IMR-90 (cell line): ENCODE results near the gene HEXA. TPM values are rescaled to one million over a fixed set of nuclear protein-coding genes. Genes with fewer than 3 reads are reported as not detected.

Experiments
- ATAC-seq: fragments of 200-7000 bp; cut with Tn5 transposase; 2 replicates; pipeline ENCODE4 v1.9.1; 2020; ENCODE audit warnings: low read depth, mild to moderate bottlenecking, moderate library complexity
- BruUV-seq: library from RNA; stranded (reverse); fragments of 400-500 nt; replicated peaks from 2 replicates; lab custom pipeline; 2021; lab: Mats Ljungman, UMichigan
- CTCF ChIA-PET: fragments of 300-600 bp; formaldehyde crosslinking; extraction: SDS; loops from one replicate; lab custom pipeline; 2021; ENCODE audit warnings: antibody characterized with exemption; lab: Yijun Ruan, JAX
- POLR2A ChIA-PET: fragments of 300-600 bp; sonication (Branson Sonifier 250); formaldehyde crosslinking; loops from one replicate; lab custom pipeline; 2022; ENCODE audit warnings: antibody characterized with exemption; ENCODE audit not compliant: unreplicated experiment; lab: Charles Lee
- DNase-seq: peaks from one replicate; pipeline ENCODE4 v3.0.0; 2013
- H2AFZ ChIP-seq: replicated peaks from 2 replicates; pipeline ENCODE3; 2013; ENCODE audit warnings: low read length, mild to moderate bottlenecking; ENCODE audit not compliant: poor library complexity
- H2AK5ac ChIP-seq: 2 replicates; pipeline ENCODE4 v1.6.1; 2013; ENCODE audit warnings: low read depth, low read length, inconsistent platforms
- H2AK9ac ChIP-seq: replicated peaks from 2 replicates; pipeline ENCODE3; 2013; ENCODE audit warnings: mild to moderate bottlenecking, low read depth, low read length, moderate library complexity; ENCODE audit not compliant: poor library complexity
- H2BK120ac ChIP-seq: 2 replicates; pipeline ENCODE4 v1.6.1; 2013; ENCODE audit warnings: low read depth, low read length, inconsistent platforms
- H2BK15ac ChIP-seq: 3 replicates; pipeline ENCODE4 v1.6.1; 2013; ENCODE audit warnings: low read depth, low read length, inconsistent platforms
- H2BK20ac ChIP-seq: 2 replicates; pipeline ENCODE4 v1.6.1; 2013; ENCODE audit warnings: low read depth, mild to moderate bottlenecking, inconsistent platforms, low read length, moderate library complexity
- H2BK5ac ChIP-seq: 2 replicates; pipeline ENCODE4 v1.6.1; 2013; ENCODE audit warnings: mild to moderate bottlenecking, low read depth, low read length, inconsistent platforms; ENCODE audit not compliant: poor library complexity, severe bottlenecking
- H3K14ac ChIP-seq: replicated peaks from 2 replicates; pipeline ENCODE4 v1.6.1; 2013; ENCODE audit warnings: low read depth, low read length, inconsistent platforms
- H3K18ac ChIP-seq: 2 replicates; pipeline ENCODE4 v1.6.1; 2013; ENCODE audit warnings: low read depth, low read length, control low read depth
- H3K23ac ChIP-seq: 2 replicates; pipeline ENCODE4 v1.6.1; 2013; ENCODE audit warnings: low read depth, low read length, inconsistent platforms
- H3K27ac ChIP-seq: 2 replicates; pipeline ENCODE4 v1.5.1; 2013; ENCODE audit warnings: mild to moderate bottlenecking, control low read depth, low read length; ENCODE audit not compliant: insufficient read depth
- H3K27me3 ChIP-seq: 2 replicates; pipeline ENCODE4 v1.6.1; 2013; ENCODE audit warnings: low read length; ENCODE audit not compliant: control insufficient read depth, insufficient read depth
- H3K36me3 ChIP-seq: 2 replicates; pipeline ENCODE4 v1.6.1; 2013; ENCODE audit warnings: low read length, mixed read lengths; ENCODE audit not compliant: control insufficient read depth, insufficient read depth
- H3K4ac ChIP-seq: 2 replicates; pipeline ENCODE4 v1.6.1; 2013; ENCODE audit warnings: low read depth, low read length, inconsistent platforms
- H3K4me1 ChIP-seq: 2 replicates; pipeline ENCODE4 v1.6.1; 2013; ENCODE audit warnings: low read length, mixed read lengths; ENCODE audit not compliant: control insufficient read depth, insufficient read depth
- H3K4me2 ChIP-seq: 2 replicates; pipeline ENCODE4 v1.6.1; 2013; ENCODE audit warnings: low read depth, mild to moderate bottlenecking, control low read depth, low read length, moderate library complexity
- H3K4me3 ChIP-seq: 2 replicates; pipeline ENCODE4 v1.5.1; 2013; ENCODE audit warnings: low read depth, mild to moderate bottlenecking, control low read depth, low read length, moderate library complexity; ENCODE audit not compliant: insufficient read depth
- H3K56ac ChIP-seq: 2 replicates; pipeline ENCODE4 v1.6.1; 2013; ENCODE audit warnings: low read length, inconsistent platforms; ENCODE audit not compliant: insufficient read depth; ENCODE audit errors: extremely low read depth
- H3K79me1 ChIP-seq, 2 experiments: 2 replicates each; pipeline ENCODE4 v1.6.1; 2013; ENCODE audit warnings: low read length in 2 of 2, inconsistent platforms in 1 of 2, low read depth in 1 of 2
- H3K9ac ChIP-seq: 2 replicates; pipeline ENCODE4 v1.6.1; 2013; ENCODE audit warnings: low read depth, low read length, control low read depth
- H3K9me1 ChIP-seq: 2 replicates; pipeline ENCODE4 v1.6.1; 2013; ENCODE audit warnings: low read length, inconsistent platforms; ENCODE audit not compliant: insufficient read depth
- H3K9me3 ChIP-seq: 2 replicates; pipeline ENCODE4 v1.6.1; 2013; ENCODE audit warnings: low read length; ENCODE audit not compliant: control insufficient read depth, insufficient read depth
- H4K20me1 ChIP-seq: 2 replicates; pipeline ENCODE4 v1.6.1; 2013; ENCODE audit warnings: low read length, inconsistent platforms; ENCODE audit not compliant: insufficient read depth
- H4K5ac ChIP-seq: 2 replicates; pipeline ENCODE4 v1.6.1; 2013; ENCODE audit warnings: mild to moderate bottlenecking, low read depth, low read length, control low read depth
- H4K8ac ChIP-seq, 2 experiments: 2 replicates each; pipeline ENCODE4 v1.6.1; 2013; ENCODE audit warnings: low read depth in 2 of 2, low read length in 2 of 2, control low read depth in 1 of 2, inconsistent platforms in 1 of 2
- H4K91ac ChIP-seq: 2 replicates; pipeline ENCODE4 v1.6.1; 2013; ENCODE audit warnings: low read depth, low read length, inconsistent platforms; ENCODE audit not compliant: insufficient read depth
- BHLHE40 ChIP-seq: fragments of 150-350 bp; IDR thresholded peaks from 2 replicates; pipeline ENCODE4 v1.6.1; 2016; ENCODE audit warnings: mild to moderate bottlenecking, low read depth, low read length
- CEBPB ChIP-seq: IDR thresholded peaks from 2 replicates; pipeline ENCODE4 v1.6.1; 2012; ENCODE audit warnings: low read depth, low read length, improper control_type of control experiment
- CHD1 ChIP-seq: IDR thresholded peaks from 2 replicates; pipeline ENCODE4 v1.6.1; 2012; ENCODE audit warnings: low read depth, low read length, improper control_type of control experiment
- FOS ChIP-seq: fragments of 150-350 bp; IDR thresholded peaks from 2 replicates; pipeline ENCODE4 v1.6.1; 2016; ENCODE audit warnings: low read depth, low read length
- MAFK ChIP-seq: IDR thresholded peaks from 2 replicates; pipeline ENCODE4 v1.6.1; 2012; ENCODE audit warnings: low read depth, low read length, improper control_type of control experiment
- MAZ ChIP-seq: IDR thresholded peaks from 2 replicates; pipeline ENCODE4 v1.6.1; 2012; ENCODE audit warnings: low read depth, mild to moderate bottlenecking, low read length, improper control_type of control experiment, moderate library complexity, borderline replicate concordance
- MXI1 ChIP-seq: IDR thresholded peaks from 2 replicates; pipeline ENCODE4 v1.6.1; 2012; ENCODE audit warnings: low read depth, mild to moderate bottlenecking, low read length, moderate library complexity, borderline replicate concordance
- NFE2L2 ChIP-seq: fragments of 150-350 bp; IDR thresholded peaks from 2 replicates; pipeline ENCODE4 v1.6.1; 2016; ENCODE audit warnings: low read depth, mild to moderate bottlenecking, low read length
- POLR2A ChIP-seq: IDR thresholded peaks from 2 replicates; pipeline ENCODE4 v1.6.1; 2012; ENCODE audit warnings: mild to moderate bottlenecking, low read depth, low read length
- RAD21 ChIP-seq: IDR thresholded peaks from 2 replicates; pipeline ENCODE4 v1.6.1; 2012; ENCODE audit warnings: low read length, improper control_type of control experiment
- RCOR1 ChIP-seq: IDR thresholded peaks from 2 replicates; pipeline ENCODE4 v1.6.1; 2012; ENCODE audit warnings: mild to moderate bottlenecking, low read length, improper control_type of control experiment; ENCODE audit not compliant: insufficient replicate concordance
- RFX5 ChIP-seq: IDR thresholded peaks from 2 replicates; pipeline ENCODE4 v1.8.0; 2012; ENCODE audit warnings: low read depth, mild to moderate bottlenecking, low read length, moderate library complexity
- SMC3 ChIP-seq: fragments of 150-350 bp; IDR thresholded peaks from 2 replicates; pipeline ENCODE4 v1.6.1; 2016; ENCODE audit warnings: low read depth, mild to moderate bottlenecking, antibody characterized with exemption, low read length, moderate library complexity
- WGBS, 2 experiments: methylation state at CpG; one replicate each; pipeline versions ENCODE4 v1.1.5 to v1.1.7; 2013; ENCODE audit warnings: missing lambda C conversion rate in 2 of 2; ENCODE audit not compliant: insufficient read length in 1 of 2; ENCODE audit errors: extremely low coverage in 2 of 2; 5-methylcytosine and 5-hydroxymethylcytosine counted together
- dilution Hi-C: fragments of 300-500 bp; cut with HindIII; formaldehyde crosslinking; loops from one replicate; pipeline ENCODE4 v1.14.3; 2018; ENCODE audit warnings: low sequenced_read_pairs; ENCODE audit not compliant: unreplicated experiment
- in situ Hi-C: fragments of 300-500 bp; cut with MboI; formaldehyde crosslinking; loops from 3 replicates; pipeline ENCODE4 v1.14.3; 2019; ENCODE audit warnings: low sequenced_read_pairs, inconsistent platforms, mixed read lengths
- intact Hi-C: fragments of 100-400 bp; cut with micrococcal nuclease; formaldehyde crosslinking; loops from 2 replicates; pipeline ENCODE4 v1.10.0; 2022
- polyA plus RNA-seq, 3 experiments: library from polyadenylated mRNA; depleted of rRNA; stranded (reverse); fragments of >200 nt; gene quantifications; 2 replicates each; pipeline ENCODE4 v1.2.3, GENCODE V29; 2012; ENCODE audit warnings: low replicate concordance in 1 of 3
- total RNA-seq: library from RNA; depleted of rRNA; stranded (reverse); fragments of >200 nt; gene quantifications from 2 replicates; pipeline ENCODE4 v1.2.3, GENCODE V29; 2012
- TF ChIP-seq, protein P1 (sequence below): conservative IDR thresholded peaks from 2 replicates; pipeline ENCODE4 v1.5.1; 2012; ENCODE audit warnings: mild to moderate bottlenecking, low read depth, low read length, improper control_type of control experiment
- TF ChIP-seq, protein P2 (sequence below): fragments of 150-350 bp; IDR thresholded peaks from 2 replicates; pipeline ENCODE4 v1.6.1; 2016; ENCODE audit warnings: low read depth, mild to moderate bottlenecking, low read length, moderate library complexity, borderline replicate concordance
- TF ChIP-seq, protein P3 (sequence below): fragments of 150-350 bp; IDR thresholded peaks from 2 replicates; pipeline ENCODE4 v1.6.1; 2017; ENCODE audit warnings: mild to moderate bottlenecking, antibody characterized with exemption, low read length, low read depth

Gene HEXA
- total and polyA plus RNA-seq, 2 of the 4 experiments (the other 2 are of a cell fraction): 19.4 to 115 TPM

DNA sequence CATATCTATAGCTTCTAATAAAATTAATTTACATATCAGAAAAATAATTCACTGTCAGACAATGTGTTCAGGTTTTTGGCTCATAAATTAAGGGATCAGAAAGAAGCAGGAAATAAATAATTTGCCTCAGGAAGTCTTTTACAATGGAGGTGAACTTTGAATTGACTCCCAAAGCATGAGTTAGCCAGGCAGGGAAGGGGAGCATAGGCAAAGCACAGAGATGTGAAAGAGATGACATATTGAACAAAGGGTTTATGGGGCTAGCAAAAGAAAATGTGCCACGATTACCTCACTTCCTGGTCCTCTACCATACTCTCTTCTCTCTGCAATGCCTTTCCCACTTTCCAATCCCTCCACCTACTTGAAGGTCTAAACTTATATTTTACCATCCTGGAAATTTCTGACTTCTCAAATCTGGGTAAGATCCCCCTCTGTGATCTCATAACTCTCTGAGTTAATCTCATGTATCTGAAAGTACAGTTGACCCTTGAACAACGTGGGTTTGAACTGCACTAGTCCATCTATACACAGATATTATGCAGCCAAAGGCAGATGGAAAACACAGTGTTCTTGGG, 4.1 kb upstream of the HEXA start:
- H3K14ac ChIP-seq: no peak overlapping the region
- no peak overlapping the region for H2AK5ac ChIP-seq
- H2BK5ac ChIP-seq: no peak overlapping the region
- no peak overlapping the region for H3K9ac ChIP-seq
- no peak overlapping the region for H3K4me3 ChIP-seq
- no peak overlapping the region for H2BK20ac ChIP-seq
- intact Hi-C loops: no loop called here
- WGBS, 2 experiments: no CpG with 5 or more reads among the region's 2 CpGs
- H4K8ac ChIP-seq: no peak overlapping the region
- peaks cover 23% of the 10 kb centered on the region for H3K27me3 ChIP-seq
- 0 out of 2 replicates have a peak overlapping the region, but pooled peaks have one; percentile 15 for H3K23ac ChIP-seq
- ATAC-seq (no peak), DNase-seq (no peak)
- H4K20me1 ChIP-seq: no peaks in the 10 kb centered on the region
- CTCF ChIA-PET: no interaction called here
- BruUV-seq: no TSS peak
- H3K9me1 ChIP-seq: no peaks in the 10 kb centered on the region
- no peak overlapping the region for H3K4ac ChIP-seq
- in situ Hi-C loops: no loop called here
- H3K27ac ChIP-seq: no peak overlapping the region
- dilution Hi-C loops: no loop called here
- no peak overlapping the region for H2AFZ ChIP-seq
- no peak overlapping the region for H2BK15ac ChIP-seq
- H3K79me1 ChIP-seq: peaks cover 6 to 15% of the 10 kb centered on the region in 2 experiments; a peak in 2 of 4 replicates
- H2AK9ac ChIP-seq: no peak overlapping the region
- H3K4me2 ChIP-seq: no peak overlapping the region
- POLR2A ChIA-PET: no interaction called here
- H3K18ac ChIP-seq: no peak overlapping the region
- H3K4me1 ChIP-seq: no peaks in the 10 kb centered on the region
- no peak overlapping the region for H4K91ac ChIP-seq
- no peak overlapping the region for H3K56ac ChIP-seq
- TF ChIP-seq, protein P1, sequence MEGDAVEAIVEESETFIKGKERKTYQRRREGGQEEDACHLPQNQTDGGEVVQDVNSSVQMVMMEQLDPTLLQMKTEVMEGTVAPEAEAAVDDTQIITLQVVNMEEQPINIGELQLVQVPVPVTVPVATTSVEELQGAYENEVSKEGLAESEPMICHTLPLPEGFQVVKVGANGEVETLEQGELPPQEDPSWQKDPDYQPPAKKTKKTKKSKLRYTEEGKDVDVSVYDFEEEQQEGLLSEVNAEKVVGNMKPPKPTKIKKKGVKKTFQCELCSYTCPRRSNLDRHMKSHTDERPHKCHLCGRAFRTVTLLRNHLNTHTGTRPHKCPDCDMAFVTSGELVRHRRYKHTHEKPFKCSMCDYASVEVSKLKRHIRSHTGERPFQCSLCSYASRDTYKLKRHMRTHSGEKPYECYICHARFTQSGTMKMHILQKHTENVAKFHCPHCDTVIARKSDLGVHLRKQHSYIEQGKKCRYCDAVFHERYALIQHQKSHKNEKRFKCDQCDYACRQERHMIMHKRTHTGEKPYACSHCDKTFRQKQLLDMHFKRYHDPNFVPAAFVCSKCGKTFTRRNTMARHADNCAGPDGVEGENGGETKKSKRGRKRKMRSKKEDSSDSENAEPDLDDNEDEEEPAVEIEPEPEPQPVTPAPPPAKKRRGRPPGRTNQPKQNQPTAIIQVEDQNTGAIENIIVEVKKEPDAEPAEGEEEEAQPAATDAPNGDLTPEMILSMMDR: no peak
- no peak for TF ChIP-seq MAZ
- TF ChIP-seq POLR2A: no peak
- TF ChIP-seq FOS: no peak
- no peak for TF ChIP-seq RCOR1
- no peak for TF ChIP-seq SMC3
- TF ChIP-seq, protein P2, sequence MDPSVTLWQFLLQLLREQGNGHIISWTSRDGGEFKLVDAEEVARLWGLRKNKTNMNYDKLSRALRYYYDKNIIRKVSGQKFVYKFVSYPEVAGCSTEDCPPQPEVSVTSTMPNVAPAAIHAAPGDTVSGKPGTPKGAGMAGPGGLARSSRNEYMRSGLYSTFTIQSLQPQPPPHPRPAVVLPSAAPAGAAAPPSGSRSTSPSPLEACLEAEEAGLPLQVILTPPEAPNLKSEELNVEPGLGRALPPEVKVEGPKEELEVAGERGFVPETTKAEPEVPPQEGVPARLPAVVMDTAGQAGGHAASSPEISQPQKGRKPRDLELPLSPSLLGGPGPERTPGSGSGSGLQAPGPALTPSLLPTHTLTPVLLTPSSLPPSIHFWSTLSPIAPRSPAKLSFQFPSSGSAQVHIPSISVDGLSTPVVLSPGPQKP: no peak
- no peak for TF ChIP-seq MAFK
- no peak for TF ChIP-seq NFE2L2
- TF ChIP-seq RFX5: no peak
- TF ChIP-seq MXI1: no peak
- no peak for TF ChIP-seq RAD21
- no peak for TF ChIP-seq CEBPB
- no peak for TF ChIP-seq BHLHE40
- TF ChIP-seq CHD1: no peak
- TF ChIP-seq, protein P3, sequence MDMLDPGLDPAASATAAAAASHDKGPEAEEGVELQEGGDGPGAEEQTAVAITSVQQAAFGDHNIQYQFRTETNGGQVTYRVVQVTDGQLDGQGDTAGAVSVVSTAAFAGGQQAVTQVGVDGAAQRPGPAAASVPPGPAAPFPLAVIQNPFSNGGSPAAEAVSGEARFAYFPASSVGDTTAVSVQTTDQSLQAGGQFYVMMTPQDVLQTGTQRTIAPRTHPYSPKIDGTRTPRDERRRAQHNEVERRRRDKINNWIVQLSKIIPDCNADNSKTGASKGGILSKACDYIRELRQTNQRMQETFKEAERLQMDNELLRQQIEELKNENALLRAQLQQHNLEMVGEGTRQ: no peak
- no peaks in the 10 kb centered on the region for H3K9me3 ChIP-seq
- H2BK120ac ChIP-seq: no peak overlapping the region
- H4K5ac ChIP-seq: no peak overlapping the region
- no peaks in the 10 kb centered on the region for H3K36me3 ChIP-seq
